ENCODE data around the gene ZNF184. TPM values are rescaled to one million over a fixed set of nuclear protein-coding genes. Genes with fewer than 3 reads are reported as not detected.

The ZNF184 gene
- total and polyA plus RNA-seq, 9 of the 15 experiments (the other 6 are each of a cell fraction or from before 2014, with no cell fraction given) = 7.6 to 22.2 (median 12.8) TPM

- TF ChIP-seq SMAD2 (IDR thresholded peaks at IDR 0.05; ENCODE audit: low read depth, low read length) (no peak), MAFF (IDR thresholded peaks at IDR 0.05; ENCODE audit: low read length) (no peak), TCF7L2 (IDR thresholded peaks at IDR 0.05; ENCODE audit: low read depth, low read length) (no peak), NFATC3 (IDR thresholded peaks at IDR 0.05) (no peak), COPS2 (conservative IDR thresholded peaks at IDR 0.05) (no peak), YBX1 (IDR thresholded peaks at IDR 0.05) (no peak)
These were observed 21.2 kb upstream of the ZNF184 start (continued) for GRCh38 chr6:27494103-27494502.

GRCh38 chr6:27492631-27493190, 19.8 kb upstream of the ZNF184 start:
- Histone ChIP-seq H3K79me2 (ENCODE audit: control insufficient read depth, insufficient read depth, low read length) (no peaks in the 10 kb centered on the region), H3K27ac (ENCODE audit: extremely low read depth, low read depth, low read length) (no peak overlapping the region), H3K4me2 (ENCODE audit: insufficient read depth, low read length) (no peak overlapping the region), H3K9me3 (replicated peaks; ENCODE audit: control insufficient read depth, insufficient read depth, low read depth, low read length) (no peaks in the 10 kb centered on the region), H2AFZ (ENCODE audit: low read depth, low read length) (peak overlapping the region; percentile 34), H3K27me3 (ENCODE audit: control insufficient read depth in 2 of 2, insufficient read depth in 2 of 2, low read length in 2 of 2) (no peaks in the 10 kb centered on the region), H3K9me1 (ENCODE audit: control insufficient read depth, insufficient read depth, low read length) (no peaks in the 10 kb centered on the region), H3K4me1 (replicated peaks in 1 of 2; ENCODE audit: control insufficient read depth in 2 of 2, insufficient read depth in 2 of 2, low read length in 2 of 2) (peaks cover 3 to 8% of the 10 kb centered on the region in 2 experiments; a peak in 2 of 5 replicates), H3K36me3 (ENCODE audit: control insufficient read depth, insufficient read depth, low read length) (no peaks in the 10 kb centered on the region), H4K20me1 (replicated peaks; ENCODE audit: control insufficient read depth, insufficient read depth, low read length) (no peaks in the 10 kb centered on the region), H3K4me3 (no peak overlapping the region), H3K9ac (ENCODE audit: insufficient read depth in 1 of 2, low read depth in 2 of 2, low read length in 2 of 2) (no peak overlapping the region)
- 14% methylated on average over 2 of the region's 2 CpGs for WGBS (ENCODE audit: insufficient coverage, low coverage, missing lambda C conversion rate)
- CTCF ChIA-PET (ENCODE audit: low intra/inter-chr PET ratio) = no interaction called here
- no peak for FAIRE-seq
- ATAC-seq = peak; percentile 6; the same call in 1 of the 3 replicates
- intact Hi-C loops (cut with micrococcal nuclease) (no loop called here), in situ Hi-C loops (cut with MboI) (no loop called here)
- DNase-seq (ENCODE audit: extremely low read depth in 1 of 4, low spot score in 3 of 4) = no peak
- BruUV-seq (replicated peaks) = no TSS peak
- TF ChIP-seq SPI1 (IDR thresholded peaks at IDR 0.05; ENCODE audit: borderline replicate concordance, low read depth, low read length) = peak; percentile 20; the same call in 1 of the 2 replicates
- TF ChIP-seq TFE3 (CRISPR knock-in tag; IDR thresholded peaks at IDR 0.05) = no peak
- peak; percentile 46 for TF ChIP-seq PRDM10 (IDR thresholded peaks at IDR 0.05; ENCODE audit: partially characterized antibody)
- TF ChIP-seq ZNF121 (CRISPR knock-in tag; conservative IDR thresholded peaks at IDR 0.05) = no peak
- no peak for TF ChIP-seq RNF219 (CRISPR knock-in tag; IDR thresholded peaks at IDR 0.05)
- TF ChIP-seq POLR2G (IDR thresholded peaks at IDR 0.05; ENCODE audit: low read depth, low read length) = no peak
- 0 out of 2 replicates have a peak, but pooled peaks have one; percentile 12 for TF ChIP-seq ESRRA (IDR thresholded peaks at IDR 0.05; ENCODE audit: borderline replicate concordance, low read depth)
- POLR2A ChIA-PET = interaction anchor here (0.7 kb wide), 1 partner anchor 757 kb away, joined by 3 read pairs; no protein-coding TSS in a partner anchor

Measured in K562 (cell line).